Activated CD4-positive, alpha-beta T cell treated with anti-CD3 and anti-CD28 coated beads, Interleukin-2, amount 10 ng/mL, durations not matched to agents 7 days and 5 days (primary cell): Measurements from ENCODE around the gene ANAPC2. TPM values are rescaled to one million over a fixed set of nuclear protein-coding genes. Genes with fewer than 3 reads are reported as not detected.

Experiments
- CTCF ChIA-PET: fragments of 350-600 bp; sonication (Branson Sonifier 250); formaldehyde crosslinking; loops from one replicate; lab custom pipeline; 2021; ENCODE audit warnings: antibody characterized with exemption; lab: Charles Lee
- POLR2A ChIA-PET: fragments of 350-600 bp; sonication (Branson Sonifier 250); formaldehyde crosslinking; loops from one replicate; lab custom pipeline; 2021; ENCODE audit warnings: antibody characterized with exemption; lab: Charles Lee
- DNase-seq: peaks from one replicate; pipeline ENCODE4 v3.0.0-alpha.2; 2020
- H3K27ac Mint-ChIP-seq: one replicate; pipeline ENCODE4 v1.8.0; 2021; ENCODE audit warnings: mild to moderate bottlenecking, moderate library complexity, mixed read lengths
- H3K27me3 Mint-ChIP-seq: one replicate; pipeline ENCODE4 v1.8.0; 2021; ENCODE audit warnings: mixed read lengths
- H3K36me3 Mint-ChIP-seq: one replicate; pipeline ENCODE4 v1.8.0; 2021; ENCODE audit warnings: low read depth, mixed read lengths
- H3K4me1 Mint-ChIP-seq: one replicate; pipeline ENCODE4 v1.8.0; 2021; ENCODE audit warnings: mixed read lengths
- H3K4me3 Mint-ChIP-seq: one replicate; pipeline ENCODE4 v1.8.0; 2021; ENCODE audit warnings: mild to moderate bottlenecking, moderate library complexity, mixed read lengths
- H3K9me3 Mint-ChIP-seq: one replicate; pipeline ENCODE4 v1.8.0; 2021; ENCODE audit warnings: mixed read lengths
- total RNA-seq, 2 experiments: library from RNA; stranded (reverse); gene quantifications; one replicate each; pipeline ENCODE4 v1.2.3, GENCODE V29; 2021

ANAPC2 gene
- total RNA-seq, 2 experiments from 2014 or later: 61.3 to 76.1 TPM

DNA sequence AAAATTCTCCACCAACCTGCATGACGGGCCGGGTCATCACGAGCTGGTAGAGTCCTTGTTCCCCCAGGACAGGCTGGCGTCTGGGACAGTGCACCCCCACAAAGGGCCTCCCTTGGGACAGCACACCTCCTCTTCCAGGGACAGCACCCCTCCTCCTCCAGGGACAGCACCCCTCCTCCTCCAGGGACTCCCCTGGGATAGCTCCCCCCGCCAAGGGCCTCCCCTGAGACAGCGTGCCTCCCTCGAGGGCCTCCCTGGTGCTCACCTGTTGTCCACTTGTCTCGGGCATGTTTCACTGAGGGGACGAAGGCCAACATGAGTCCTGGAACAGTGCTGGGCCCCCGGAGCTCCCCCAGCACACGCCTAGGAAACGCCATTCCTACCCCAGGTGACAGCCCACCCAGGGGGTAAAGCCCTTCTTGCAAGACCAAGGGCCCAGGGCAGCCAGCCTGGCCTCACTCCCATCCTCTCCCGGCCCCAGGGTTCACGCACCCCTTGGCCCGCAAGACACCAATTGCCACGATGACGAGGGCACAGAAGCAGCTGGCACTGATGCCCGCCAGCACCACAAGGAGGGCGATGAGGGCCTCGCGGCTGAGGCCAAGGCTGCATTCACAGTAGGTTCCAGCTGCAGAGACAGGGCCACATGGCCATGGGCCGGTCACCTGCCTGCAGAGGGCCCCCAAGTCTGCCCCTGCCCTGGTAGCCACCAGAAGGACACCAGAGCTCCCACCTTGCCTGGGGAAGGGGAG, 17.0 kb downstream of the ANAPC2 start:
- H3K4me3 Mint-ChIP-seq: no peak overlapping the region
- no peaks in the 10 kb centered on the region for H3K36me3 Mint-ChIP-seq
- DNase-seq: no peak
- CTCF ChIA-PET: interaction anchor here (0.6 to 2.1 kb wide), 3 partner anchors 17 to 75 kb away, joined by 3 to 6 read pairs (median 3); partner anchors contain the start of genes ANAPC2 and SSNA1
- no peak overlapping the region for H3K27ac Mint-ChIP-seq
- no peaks in the 10 kb centered on the region for H3K9me3 Mint-ChIP-seq
- no peaks in the 10 kb centered on the region for H3K4me1 Mint-ChIP-seq
- H3K27me3 Mint-ChIP-seq: peaks cover 33% of the 10 kb centered on the region
- POLR2A ChIA-PET: no interaction called here

DNA sequence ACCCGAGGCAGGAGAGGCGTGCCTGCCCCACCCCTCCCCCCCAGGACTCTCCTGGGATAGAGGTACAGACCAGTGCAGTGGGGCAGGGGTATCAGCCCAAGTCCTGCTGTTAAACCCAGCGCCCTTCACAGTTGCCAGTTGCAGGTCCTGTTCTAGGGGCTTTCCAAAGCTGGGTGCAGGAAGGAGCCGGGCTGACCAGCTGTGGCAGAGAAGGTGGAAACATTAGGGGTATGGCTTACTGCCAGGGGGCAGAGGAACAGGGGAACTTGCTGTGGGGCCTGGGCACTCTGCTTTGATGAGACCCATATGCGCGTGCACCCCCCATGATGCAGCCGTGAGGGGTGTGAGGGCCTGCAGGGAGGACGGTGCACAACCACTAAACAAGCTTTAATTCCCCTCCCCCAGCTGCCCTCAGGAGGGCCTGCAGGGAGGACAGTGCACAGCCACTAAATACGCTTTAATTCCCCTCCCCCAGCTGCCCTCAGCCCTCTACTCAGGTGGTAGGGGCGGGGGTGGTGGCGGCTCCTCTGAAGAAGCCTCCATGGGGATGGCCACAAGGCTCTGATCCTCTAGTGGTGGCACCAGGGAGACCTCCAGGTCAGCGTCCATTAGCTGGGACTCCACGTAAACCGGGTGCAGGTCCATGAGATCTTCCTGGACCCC, 17.7 kb downstream of the ANAPC2 start:
- POLR2A ChIA-PET: no interaction called here
- CTCF ChIA-PET: interaction anchor here (1.0 to 2.1 kb wide), 2 partner anchors 18 to 51 kb away, joined by 3 to 6 read pairs; partner anchors contain the start of genes ANAPC2 and SSNA1
- Mint-ChIP-seq H3K9me3 (no peaks in the 10 kb centered on the region), H3K27me3 (peaks cover 35% of the 10 kb centered on the region), H3K4me3 (no peak overlapping the region), H3K27ac (no peak overlapping the region), H3K36me3 (no peaks in the 10 kb centered on the region), H3K4me1 (no peaks in the 10 kb centered on the region)
- DNase-seq: no peak

- Mint-ChIP-seq H3K9me3 (no peaks in the 10 kb centered on the region), H3K27ac (no peak within 1 kb of the TSS), H3K36me3 (no peaks in the 10 kb centered on the region), H3K4me1 (no peaks in the 10 kb centered on the region), H3K27me3 (peaks cover 35% of the 10 kb centered on the region), H3K4me3 (peak within 1 kb of the TSS; percentile 36)
- POLR2A ChIA-PET: no interaction called here
- CTCF ChIA-PET: interaction anchor here (1.3 kb wide), 1 partner anchor 67 kb away, joined by 5 read pairs; no protein-coding TSS in a partner anchor
- DNase-seq: no peak
Measured at GRCh38 chr9:137169896-137170358, 18.4 kb downstream of the ANAPC2 start, which contains the start of gene LRRC26. TSS of gene LRRC26 (minus strand) at chr9:137170051. CDS start at chr9:137169943, 108 bp downstream.

DNA sequence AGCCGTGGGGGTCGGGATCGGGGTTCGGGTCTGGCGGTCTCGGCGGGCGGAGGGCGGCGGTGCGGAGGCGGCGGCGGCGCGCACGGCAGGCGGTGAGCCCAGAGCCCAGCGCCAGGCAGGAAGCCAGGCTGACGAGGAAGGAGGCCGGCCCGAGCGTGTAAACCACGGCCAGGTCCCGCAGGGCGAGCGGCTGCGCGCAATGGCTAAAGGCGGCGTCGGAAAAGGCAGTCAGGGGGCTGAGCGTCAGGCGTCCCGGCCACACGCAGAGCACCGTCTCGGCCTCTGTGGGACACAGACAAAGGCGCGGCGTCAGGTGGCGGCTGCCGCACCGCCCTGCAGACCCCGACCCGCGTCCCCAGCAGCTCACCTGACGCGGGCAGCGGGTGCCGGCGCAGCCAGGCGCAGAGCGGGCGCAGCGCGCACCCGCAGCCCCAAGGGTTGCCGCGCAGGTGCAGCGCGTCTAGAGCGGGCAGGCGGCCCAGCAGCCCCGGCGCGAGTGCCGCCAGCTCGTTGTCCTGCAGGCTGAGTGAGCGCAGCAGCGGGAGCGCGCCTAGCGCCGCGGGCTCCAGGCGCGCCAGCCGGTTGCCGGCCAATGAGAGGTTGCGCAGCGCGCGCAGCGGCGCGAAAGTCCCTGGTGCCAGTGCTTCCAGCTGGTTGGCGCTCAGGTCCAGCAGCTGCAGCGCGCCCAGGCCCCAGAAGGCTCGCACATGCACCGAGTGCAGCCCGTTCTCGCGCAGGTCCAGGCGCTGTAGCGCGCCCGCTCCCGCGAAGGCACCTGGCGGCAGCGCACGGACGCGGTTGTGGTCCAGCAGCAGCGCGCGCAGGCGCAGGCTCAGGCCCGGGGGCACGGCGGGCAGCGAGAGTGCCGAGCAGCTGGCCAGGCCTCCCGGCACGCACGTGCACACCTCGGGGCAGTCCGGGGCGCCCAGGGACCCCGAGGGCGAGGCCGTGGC, 19.2 kb downstream of the ANAPC2 start:
- H3K36me3 Mint-ChIP-seq: no peaks in the 10 kb centered on the region
- peak overlapping the region; percentile 36 for H3K4me3 Mint-ChIP-seq
- POLR2A ChIA-PET: no interaction called here
- H3K4me1 Mint-ChIP-seq: no peaks in the 10 kb centered on the region
- H3K27me3 Mint-ChIP-seq: peaks cover 35% of the 10 kb centered on the region
- H3K9me3 Mint-ChIP-seq: no peaks in the 10 kb centered on the region
- no peak overlapping the region for H3K27ac Mint-ChIP-seq
- no peak for DNase-seq
- CTCF ChIA-PET: interaction anchor here (1.3 kb wide), 1 partner anchor 67 kb away, joined by 5 read pairs; no protein-coding TSS in a partner anchor

- no peak for DNase-seq
Measured at GRCh38 chr9:137168573-137168903, 19.8 kb downstream of the ANAPC2 start.

GRCh38 chr9:137167747-137168572, 20.4 kb downstream of the ANAPC2 start:
- CTCF ChIA-PET: interaction anchor here (1.2 kb wide), 1 partner anchor 133 kb away, joined by 3 read pairs; no protein-coding TSS in a partner anchor
- no peak for DNase-seq
- H3K27me3 Mint-ChIP-seq: peaks cover 32% of the 10 kb centered on the region
- POLR2A ChIA-PET: no interaction called here
- no peak overlapping the region for H3K4me3 Mint-ChIP-seq
- no peaks in the 10 kb centered on the region for H3K4me1 Mint-ChIP-seq
- H3K36me3 Mint-ChIP-seq: no peaks in the 10 kb centered on the region
- no peak overlapping the region for H3K27ac Mint-ChIP-seq
- no peaks in the 10 kb centered on the region for H3K9me3 Mint-ChIP-seq

More at GRCh38 chr9:137168573-137168903, 19.8 kb downstream of the ANAPC2 start:
- Mint-ChIP-seq H3K4me3 (no peak overlapping the region), H3K36me3 (no peaks in the 10 kb centered on the region), H3K9me3 (no peaks in the 10 kb centered on the region), H3K4me1 (no peaks in the 10 kb centered on the region), H3K27ac (no peak overlapping the region), H3K27me3 (peaks cover 35% of the 10 kb centered on the region)
- ChIA-PET CTCF (interaction anchor here (1.2 kb wide), 1 partner anchor 133 kb away, joined by 3 read pairs; no protein-coding TSS in a partner anchor), POLR2A (no interaction called here)

DNA sequence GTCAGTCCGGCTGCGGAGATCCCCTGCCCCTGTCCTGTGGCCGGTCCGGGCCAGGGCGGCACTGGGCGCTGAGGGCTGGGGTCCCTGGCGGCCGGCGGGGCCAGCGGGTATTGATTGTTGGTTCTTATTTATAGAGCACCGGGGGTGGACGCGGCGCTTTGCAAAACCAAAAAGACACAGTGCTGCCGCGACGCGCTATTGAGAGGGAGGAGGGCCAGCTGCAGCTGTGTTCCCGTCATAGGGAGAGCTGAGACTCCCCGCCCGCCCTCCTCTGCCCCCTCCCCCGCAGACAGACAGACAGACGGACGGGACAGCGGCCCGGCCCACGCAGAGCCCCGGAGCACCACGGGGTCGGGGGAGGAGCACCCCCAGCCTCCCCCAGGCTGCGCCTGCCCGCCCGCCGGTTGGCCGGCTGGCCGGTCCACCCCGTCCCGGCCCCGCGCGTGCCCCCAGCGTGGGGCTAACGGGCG, 21.0 kb downstream of the ANAPC2 start:
- ChIA-PET CTCF (interaction anchor here (1.2 kb wide), 1 partner anchor 132 kb away, joined by 3 read pairs; no protein-coding TSS in a partner anchor), POLR2A (no interaction called here)
- no peak overlapping the region for H3K27ac Mint-ChIP-seq
- H3K27me3 Mint-ChIP-seq: peaks cover 35% of the 10 kb centered on the region
- no peaks in the 10 kb centered on the region for H3K36me3 Mint-ChIP-seq
- no peaks in the 10 kb centered on the region for H3K9me3 Mint-ChIP-seq
- H3K4me1 Mint-ChIP-seq: no peaks in the 10 kb centered on the region
- no peak for DNase-seq
- H3K4me3 Mint-ChIP-seq: no peak overlapping the region

DNA sequence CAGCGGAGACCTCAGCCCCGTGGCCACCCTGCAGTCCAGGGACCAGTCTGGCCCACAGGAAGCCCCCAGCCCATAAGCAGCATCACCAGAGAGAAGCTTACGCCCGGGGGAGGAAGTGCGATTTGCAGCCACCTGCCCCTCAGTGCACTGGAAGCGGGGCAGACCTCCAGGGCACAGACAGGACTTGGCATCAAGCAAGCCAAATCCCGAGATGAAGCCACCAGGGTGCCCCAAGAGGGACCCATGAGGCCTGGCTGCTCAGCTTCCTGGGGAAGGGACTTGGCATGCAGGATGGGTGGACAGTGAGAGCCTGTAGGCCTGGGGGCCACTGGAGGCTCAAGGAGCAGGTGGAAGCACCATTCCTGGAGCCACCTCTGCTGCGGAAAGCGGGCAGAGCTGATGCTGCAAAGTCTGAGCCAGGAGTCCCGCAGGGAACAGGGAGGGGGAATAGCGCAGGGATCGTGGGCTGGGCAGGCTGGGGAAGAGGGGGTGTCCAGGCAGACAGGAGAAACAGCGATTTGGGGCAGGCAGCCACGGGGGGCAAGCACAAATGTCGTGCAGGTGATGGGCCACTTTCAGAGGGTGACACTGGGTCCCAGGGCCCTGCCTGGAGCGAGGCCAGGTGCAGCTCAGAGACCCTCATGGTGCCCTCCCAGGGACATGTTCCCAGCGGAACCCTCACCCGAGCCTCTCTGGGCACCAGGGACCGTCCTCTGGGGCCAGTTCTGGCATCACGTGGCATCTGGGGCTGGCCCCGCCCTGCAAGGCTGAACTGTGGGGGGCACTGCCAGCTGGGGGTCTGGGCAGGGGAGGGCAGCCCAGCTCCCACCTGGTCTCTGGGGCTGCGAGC, 21.8 kb downstream of the ANAPC2 start:
- no peak for DNase-seq
- H3K27ac Mint-ChIP-seq: no peak overlapping the region
- ChIA-PET CTCF (no interaction called here), POLR2A (no interaction called here)
- H3K4me3 Mint-ChIP-seq: no peak overlapping the region
- no peaks in the 10 kb centered on the region for H3K9me3 Mint-ChIP-seq
- peaks cover 32% of the 10 kb centered on the region for H3K27me3 Mint-ChIP-seq
- H3K36me3 Mint-ChIP-seq: no peaks in the 10 kb centered on the region
- H3K4me1 Mint-ChIP-seq: no peaks in the 10 kb centered on the region

- Mint-ChIP-seq H3K27ac (no peak overlapping the region), H3K27me3 (peaks cover 25% of the 10 kb centered on the region), H3K4me1 (no peaks in the 10 kb centered on the region), H3K4me3 (no peak overlapping the region), H3K36me3 (no peaks in the 10 kb centered on the region), H3K9me3 (no peaks in the 10 kb centered on the region)
- no peak for DNase-seq
- CTCF ChIA-PET: no interaction called here
- POLR2A ChIA-PET: no interaction called here
Measured at GRCh38 chr9:137165250-137165836, 23.0 kb downstream of the ANAPC2 start.

DNA sequence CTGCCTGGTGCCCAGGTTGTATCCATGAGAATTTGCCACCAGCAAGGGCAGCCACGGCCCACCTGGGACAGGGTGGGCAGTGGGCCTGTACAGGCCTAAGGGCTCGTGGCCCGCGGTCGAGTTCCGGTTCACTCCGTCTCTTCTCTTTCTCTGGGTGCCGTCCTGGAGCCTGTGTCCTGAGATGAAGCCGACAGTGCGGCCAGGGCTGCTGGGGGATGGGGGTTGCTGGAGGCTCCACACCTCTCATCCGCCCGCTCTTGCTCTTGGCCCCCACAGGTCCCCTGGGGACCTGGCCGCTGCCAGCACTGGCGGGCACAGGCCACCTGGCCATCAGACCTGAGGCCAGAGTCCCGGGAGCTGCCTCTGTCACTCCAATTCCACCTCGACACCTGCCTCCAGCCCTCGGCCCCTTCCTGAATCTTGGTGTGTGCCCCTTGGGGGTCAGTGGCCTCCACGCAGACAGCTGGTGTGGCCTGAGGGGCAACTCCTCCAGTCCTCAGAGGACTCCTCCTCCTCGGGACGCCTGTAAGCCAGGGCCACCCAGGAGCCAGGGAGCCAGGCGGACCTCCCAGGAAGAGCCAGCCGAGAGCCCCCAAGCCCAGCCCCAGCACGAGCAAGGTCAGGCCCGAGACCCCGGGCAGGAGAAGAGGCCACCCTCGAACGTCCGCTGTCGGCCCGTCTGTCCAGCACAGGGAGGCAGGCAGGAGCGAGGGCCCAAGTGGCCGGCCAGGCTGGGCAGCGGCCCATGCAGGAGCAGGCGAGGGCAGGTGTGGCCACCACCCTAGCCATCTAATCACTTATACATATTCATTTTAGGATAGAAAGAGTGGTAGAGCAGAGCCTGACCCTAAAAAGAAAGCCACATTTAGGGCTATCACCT, 23.8 kb downstream of the ANAPC2 start:
- no peaks in the 10 kb centered on the region for H3K36me3 Mint-ChIP-seq
- H3K9me3 Mint-ChIP-seq: no peaks in the 10 kb centered on the region
- ChIA-PET POLR2A (no interaction called here), CTCF (no interaction called here)
- H3K27me3 Mint-ChIP-seq: peaks cover 23% of the 10 kb centered on the region
- H3K27ac Mint-ChIP-seq: no peak overlapping the region
- H3K4me1 Mint-ChIP-seq: no peaks in the 10 kb centered on the region
- no peak for DNase-seq
- H3K4me3 Mint-ChIP-seq: no peak overlapping the region
